ENCODE measurements around the gene SP140L. TPM values are rescaled to one million over a fixed set of nuclear protein-coding genes. Genes with fewer than 3 reads are reported as not detected.
"Not testable (repeated sequence)": the region's sequence is repeated elsewhere in the genome, so short reads cannot be mapped to it uniquely, and the experiment has no call there.

SP140L gene
- total RNA-seq (10 to 100 TPM; 91.6 to 91.7 TPM), polyA plus RNA-seq (10 to 100 TPM; 25.3 to 43.1 (median 28.9) TPM), total RNA-seq (52.6 to 119 (median 83.2) reads per million in 6 experiments)

GRCh38 chr2:230326453-230327417, at the start of gene SP140L:
Gene SP140L, plus strand, starts transcription at chr2:230327193. Its CDS starts 77 bp downstream, at chr2:230327270.
- Mint-ChIP-seq H3K4me3 (peak within 1 kb of the TSS; percentile 86 to 99 (median 96)), H3K9me3 (no peaks in the 10 kb centered on the region), H3K4me1 (peaks cover 46 to 88% (median 83%) of the 10 kb centered on the region in 4 donors), H3K27ac (peak within 1 kb of the TSS; percentile 95 to 100 (median 99)), H3K27me3 (no peaks in the 10 kb centered on the region), H3K36me3 (peaks cover 0 to 28% (median 7%) of the 10 kb centered on the region in 3 donors)
- POLR2A ChIA-PET, result interaction anchor here (0.6 to 4.0 kb wide), 15 partner anchors 9 to 276 kb away, joined by 3 to 36 read pairs (median 4); partner anchors contain the start of genes SP100 and SP110
- DNase-seq, result peak; percentile 65 to 89 (median 76)
- ATAC-seq, result peak; percentile 99 to 100

DNA sequence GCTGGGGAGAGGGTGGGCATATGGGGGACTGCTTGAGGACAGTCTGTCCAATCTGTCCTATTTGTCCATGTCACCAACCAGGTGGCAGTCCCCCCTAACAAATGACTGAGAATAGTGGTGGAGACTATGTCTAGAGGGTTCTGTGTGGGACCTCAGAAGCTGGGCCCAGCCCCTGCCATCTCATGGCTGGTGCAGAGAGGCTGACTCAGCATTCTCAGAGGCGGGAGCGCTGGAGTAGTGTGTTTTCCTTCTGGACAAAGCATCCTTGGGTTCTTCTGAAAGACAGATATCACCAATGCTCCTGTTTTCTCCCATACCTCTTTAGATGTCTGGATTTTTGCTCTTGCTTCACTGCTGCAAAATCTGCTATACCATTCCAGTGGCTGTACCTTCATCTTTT, 44.1 kb upstream of the SP140L start:
- H3K36me3 Mint-ChIP-seq, result peaks cover 10 to 22% (median 15%) of the 10 kb centered on the region in 3 donors
- peaks cover 2 to 7% (median 3%) of the 10 kb centered on the region in 4 donors for H3K4me1 Mint-ChIP-seq
- H3K27me3 Mint-ChIP-seq, result no peaks in the 10 kb centered on the region
- no peak for ATAC-seq
- peaks cover 0 to 6% (median 0%) of the 10 kb centered on the region in 9 donors for H3K9me3 Mint-ChIP-seq
- no peak for DNase-seq
- peak overlapping the region in 1 of 10 donors; percentile 58 for H3K27ac Mint-ChIP-seq
- POLR2A ChIA-PET, result no interaction called here
- no peak overlapping the region for H3K4me3 Mint-ChIP-seq

DNA sequence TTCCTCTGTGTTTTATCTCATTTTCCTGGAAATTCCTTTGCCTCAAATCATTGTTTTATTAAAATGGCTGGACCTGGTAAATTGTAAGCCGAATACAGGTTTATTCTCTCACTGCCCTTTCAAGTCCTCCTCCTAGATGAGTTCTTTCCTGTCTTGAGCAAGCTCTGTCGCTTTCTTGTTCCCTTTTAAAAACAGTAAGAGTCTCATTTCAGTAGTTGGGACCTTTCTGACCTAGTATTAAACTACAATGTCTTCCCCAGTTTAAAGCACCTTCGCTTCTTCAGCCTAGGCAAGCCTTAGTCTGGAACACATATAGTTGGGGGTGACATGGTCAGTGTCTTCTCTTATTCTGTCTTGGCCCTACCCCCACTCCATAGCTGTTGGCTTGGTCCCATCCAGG, 40.9 kb upstream of the SP140L start:
- H3K36me3 Mint-ChIP-seq, result peaks cover 5 to 46% (median 27%) of the 10 kb centered on the region in 3 donors
- peaks cover 0 to 5% (median 0%) of the 10 kb centered on the region in 9 donors for H3K9me3 Mint-ChIP-seq
- no peaks in the 10 kb centered on the region for H3K27me3 Mint-ChIP-seq
- no peak for DNase-seq
- no peak for ATAC-seq
- POLR2A ChIA-PET, result no interaction called here
- no peak overlapping the region for H3K27ac Mint-ChIP-seq
- peaks cover 6 to 21% (median 11%) of the 10 kb centered on the region in 4 donors for H3K4me1 Mint-ChIP-seq
- no peak overlapping the region for H3K4me3 Mint-ChIP-seq

GRCh38 chr2:230289311-230289710, 37.7 kb upstream of the SP140L start:
- H3K4me3 Mint-ChIP-seq, result not testable (repeated sequence)
- POLR2A ChIA-PET, result interaction anchor here (0.6 to 1.6 kb wide), 3 partner anchors 29 to 382 kb away, joined by 3 to 4 read pairs (median 3); no protein-coding TSS in a partner anchor

DNA sequence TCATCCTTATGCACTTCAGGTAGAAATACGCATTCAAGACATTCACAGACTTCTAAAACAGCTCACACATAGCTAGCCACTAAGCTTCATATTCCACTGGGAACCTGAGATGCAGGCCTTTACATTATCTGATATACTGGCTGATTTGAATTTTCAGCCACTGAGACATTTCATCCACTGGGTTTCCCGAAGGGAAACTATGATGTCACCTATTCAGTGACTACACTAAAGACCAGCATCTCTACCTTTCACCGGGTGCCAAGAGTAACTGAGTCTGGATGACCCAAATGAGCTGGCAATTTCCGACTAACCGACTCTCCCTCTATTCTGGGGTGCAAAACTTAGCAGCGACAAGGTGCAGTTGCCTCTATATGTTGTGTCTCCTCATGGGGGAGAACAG, 31.8 kb upstream of the SP140L start:
- no peak overlapping the region for H3K27ac Mint-ChIP-seq
- H3K4me3 Mint-ChIP-seq, result no peak overlapping the region
- peaks cover 3 to 23% (median 9%) of the 10 kb centered on the region in 9 donors for H3K9me3 Mint-ChIP-seq
- no peak for ATAC-seq
- peaks cover 24 to 80% (median 62%) of the 10 kb centered on the region in 3 donors for H3K36me3 Mint-ChIP-seq
- H3K4me1 Mint-ChIP-seq, result peaks cover 0 to 2% (median under 1%) of the 10 kb centered on the region in 4 donors
- no peaks in the 10 kb centered on the region for H3K27me3 Mint-ChIP-seq
- DNase-seq, result no peak
- POLR2A ChIA-PET, result interaction anchor here (1.0 kb wide), 1 partner anchor 63 kb away, joined by 3 read pairs; no protein-coding TSS in a partner anchor

More at GRCh38 chr2:230289311-230289710, 37.7 kb upstream of the SP140L start:
- H3K27me3 Mint-ChIP-seq, H3K9me3 Mint-ChIP-seq: not testable (repeated sequence)
- peaks cover 5 to 72% (median 42%) of the 10 kb centered on the region in 3 donors for H3K36me3 Mint-ChIP-seq
- H3K27ac Mint-ChIP-seq, result peak overlapping the region in 2 of 10 donors; percentile 33 to 40
- ATAC-seq (peak in 1 of 2 donors; percentile 32), DNase-seq (peak in 5 of 10 donors; percentile 12 to 42 (median 17))
- peaks cover 3 to 21% (median 12%) of the 10 kb centered on the region in 4 donors for H3K4me1 Mint-ChIP-seq

DNA sequence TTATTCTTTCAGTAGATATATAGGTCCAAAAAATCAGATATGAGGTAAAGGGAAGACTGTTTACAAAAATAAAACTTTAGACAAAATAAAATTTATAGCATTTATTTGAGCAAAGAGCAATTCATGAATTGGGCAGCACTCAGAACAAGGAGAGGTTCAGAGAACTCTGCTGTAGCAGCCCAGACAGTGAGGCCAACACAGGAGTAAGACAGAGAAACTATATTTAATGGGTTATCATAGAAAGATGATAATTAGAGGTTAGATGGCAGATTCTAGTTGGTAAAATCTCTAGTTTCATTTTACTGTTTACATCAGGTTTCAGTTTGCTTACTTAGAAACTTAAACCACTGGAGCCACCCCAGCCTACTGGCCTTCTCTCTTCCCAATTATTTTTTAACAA, 30.1 kb upstream of the SP140L start:
- POLR2A ChIA-PET, result no interaction called here
- H3K36me3 Mint-ChIP-seq, result peaks cover 38 to 72% (median 69%) of the 10 kb centered on the region in 3 donors
- peak overlapping the region in 1 of 10 donors; percentile 34 for H3K27ac Mint-ChIP-seq
- no peak for DNase-seq
- ATAC-seq, result no peak
- peaks cover 5 to 31% (median 14%) of the 10 kb centered on the region in 9 donors for H3K9me3 Mint-ChIP-seq
- H3K27me3 Mint-ChIP-seq, result no peaks in the 10 kb centered on the region
- H3K4me1 Mint-ChIP-seq, result peaks cover 0 to 4% (median under 1%) of the 10 kb centered on the region in 4 donors
- H3K4me3 Mint-ChIP-seq, result no peak overlapping the region

GRCh38 chr2:230299618-230300017, 27.4 kb upstream of the SP140L start:
- peaks cover 48 to 58% (median 50%) of the 10 kb centered on the region in 3 donors for H3K36me3 Mint-ChIP-seq
- H3K9me3 Mint-ChIP-seq, result peaks cover 9 to 55% (median 24%) of the 10 kb centered on the region in 9 donors
- peaks cover 0 to 4% (median 1%) of the 10 kb centered on the region in 4 donors for H3K4me1 Mint-ChIP-seq
- no peak overlapping the region for H3K27ac Mint-ChIP-seq
- ATAC-seq, result no peak
- POLR2A ChIA-PET, result interaction anchor here (0.7 to 1.4 kb wide), 2 partner anchors 10 to 28 kb away, joined by 3 to 4 read pairs; no protein-coding TSS in a partner anchor
- no peak for DNase-seq
- no peak overlapping the region for H3K4me3 Mint-ChIP-seq
- no peaks in the 10 kb centered on the region for H3K27me3 Mint-ChIP-seq

- Mint-ChIP-seq H3K36me3 (peaks cover 9 to 25% (median 20%) of the 10 kb centered on the region in 3 donors), H3K4me3 (no peak overlapping the region), H3K4me1 (peaks cover 0 to 14% (median 8%) of the 10 kb centered on the region in 4 donors), H3K9me3 (peaks cover 0 to 36% (median 20%) of the 10 kb centered on the region in 9 donors), H3K27ac (no peak overlapping the region), H3K27me3 (no peaks in the 10 kb centered on the region)
- POLR2A ChIA-PET, result no interaction called here
- DNase-seq (no peak), ATAC-seq (no peak)
Observed at GRCh38 chr2:230305416-230306275, 21.3 kb upstream of the SP140L start.

DNA sequence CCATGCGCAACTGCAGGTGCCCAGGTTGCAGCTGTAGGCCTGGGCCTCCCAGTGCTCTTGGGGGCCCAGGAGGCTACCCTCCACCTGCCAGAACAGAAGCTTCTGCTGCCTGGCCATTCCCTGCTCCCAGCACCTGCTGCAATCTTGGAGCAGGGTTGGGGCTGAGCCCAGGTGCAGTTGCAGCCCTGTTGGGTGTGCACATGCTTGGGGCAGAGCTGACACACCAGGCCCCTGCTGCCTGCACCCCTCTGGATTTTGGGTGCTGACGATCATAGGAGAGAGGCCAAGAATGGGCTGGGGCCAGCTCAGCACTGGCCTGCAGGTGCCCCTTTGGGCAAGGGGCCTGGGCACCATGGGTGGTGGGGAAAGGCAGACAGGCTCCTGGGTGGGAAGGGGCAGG, 20.5 kb upstream of the SP140L start:
- H3K4me3 Mint-ChIP-seq, result no peak overlapping the region
- peak overlapping the region in 1 of 10 donors; percentile 67 for H3K27ac Mint-ChIP-seq
- no peaks in the 10 kb centered on the region for H3K27me3 Mint-ChIP-seq
- ATAC-seq (no peak), DNase-seq (no peak)
- peaks cover 0 to 15% (median 9%) of the 10 kb centered on the region in 4 donors for H3K4me1 Mint-ChIP-seq
- H3K9me3 Mint-ChIP-seq, result peaks cover 0 to 32% (median 20%) of the 10 kb centered on the region in 9 donors
- H3K36me3 Mint-ChIP-seq, result peaks cover 9 to 18% (median 13%) of the 10 kb centered on the region in 3 donors
- POLR2A ChIA-PET, result no interaction called here

- Mint-ChIP-seq H3K27me3 (no peaks in the 10 kb centered on the region), H3K36me3 (peaks cover 9 to 20% (median 17%) of the 10 kb centered on the region in 3 donors), H3K4me1 (peaks cover 0 to 16% (median 11%) of the 10 kb centered on the region in 4 donors), H3K9me3 (peaks cover 0 to 24% (median 14%) of the 10 kb centered on the region in 9 donors), H3K4me3 (no peak overlapping the region), H3K27ac (no peak overlapping the region)
- ATAC-seq, result no peak
- POLR2A ChIA-PET, result no interaction called here
- no peak for DNase-seq
Observed at GRCh38 chr2:230307485-230307884, 19.5 kb upstream of the SP140L start.

DNA sequence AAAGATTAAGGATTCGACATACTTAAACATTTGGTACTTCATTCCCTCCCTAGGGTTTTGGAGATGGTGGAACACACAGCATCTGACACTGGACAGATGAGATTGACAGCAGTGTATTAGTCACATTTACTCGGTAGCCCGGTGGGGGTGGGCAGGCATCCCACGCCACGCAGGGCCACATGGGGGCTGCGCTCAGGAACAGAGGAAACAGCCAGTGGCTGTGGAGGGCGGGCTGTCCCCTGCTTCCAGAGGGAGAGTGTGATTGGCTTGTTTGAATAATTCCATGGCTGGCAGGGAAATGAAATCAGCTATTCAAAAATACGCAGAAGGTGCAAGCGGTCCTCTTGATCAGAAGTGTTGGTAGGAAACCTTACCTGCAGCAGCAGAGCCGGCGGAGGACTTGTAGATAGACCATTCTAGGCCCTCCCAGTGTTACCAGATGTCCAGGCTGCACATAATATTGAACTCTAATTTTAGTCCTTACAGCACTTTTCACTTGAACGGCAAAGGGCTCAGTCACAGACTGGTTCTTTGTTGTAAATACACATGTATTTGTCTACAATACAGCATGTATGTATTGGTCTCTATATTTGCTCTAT, 18.5 kb upstream of the SP140L start:
- no peak for DNase-seq
- no peak for ATAC-seq
- Mint-ChIP-seq H3K4me3 (no peak overlapping the region), H3K4me1 (peaks cover 0 to 15% (median 10%) of the 10 kb centered on the region in 4 donors), H3K27me3 (no peaks in the 10 kb centered on the region), H3K27ac (peak overlapping the region in 2 of 10 donors; percentile 19 to 53), H3K36me3 (peaks cover 0 to 24% (median 18%) of the 10 kb centered on the region in 3 donors), H3K9me3 (peaks cover 0 to 16% (median 6%) of the 10 kb centered on the region in 9 donors)
- POLR2A ChIA-PET, result interaction anchor here (0.7 kb wide), 1 partner anchor 58 kb away, joined by 3 read pairs; no protein-coding TSS in a partner anchor

Measured in naive thymus-derived CD8-positive, alpha-beta T cell (primary cell).